ENCODE results near the gene MACROD2.

MACROD2 gene

GRCh38 chr20:15616626-15617025 lies 1621.3 kb downstream of the MACROD2 start:
- no peak for FAIRE-seq

GRCh38 chr20:15618110-15618509 lies 1622.8 kb downstream of the MACROD2 start:
- no peak for FAIRE-seq

GRCh38 chr20:15618912-15619311 lies 1623.6 kb downstream of the MACROD2 start:
- FAIRE-seq = no peak

GRCh38 chr20:15619341-15619740 lies 1624.0 kb downstream of the MACROD2 start:
- no peak for FAIRE-seq

- no peak for FAIRE-seq
Measured at GRCh38 chr20:15619816-15620215, 1624.5 kb downstream of the MACROD2 start.

- FAIRE-seq = no peak
Measured at GRCh38 chr20:15622368-15622767, 1627.1 kb downstream of the MACROD2 start.

- FAIRE-seq = no peak
Measured at GRCh38 chr20:15623215-15623614, 1627.9 kb downstream of the MACROD2 start.

GRCh38 chr20:15625981-15626380 lies 1630.7 kb downstream of the MACROD2 start:
- FAIRE-seq = no peak

GRCh38 chr20:15627089-15627488 lies 1631.8 kb downstream of the MACROD2 start:
- no peak for FAIRE-seq

- no peak for FAIRE-seq
Measured at GRCh38 chr20:15627501-15627903, 1632.2 kb downstream of the MACROD2 start.

- FAIRE-seq = no peak
Measured at GRCh38 chr20:15628851-15629353, 1633.6 kb downstream of the MACROD2 start.

- FAIRE-seq = no peak
Measured at GRCh38 chr20:15630360-15630759, 1635.0 kb downstream of the MACROD2 start.

GRCh38 chr20:15632680-15633079 lies 1637.4 kb downstream of the MACROD2 start:
- no peak for FAIRE-seq

- no peak for FAIRE-seq
Measured at GRCh38 chr20:15634102-15634501, 1638.8 kb downstream of the MACROD2 start.

- FAIRE-seq = no peak
Measured at GRCh38 chr20:15637546-15637945, 1642.2 kb downstream of the MACROD2 start.

- FAIRE-seq = no peak
Measured at GRCh38 chr20:15637950-15638754, 1642.8 kb downstream of the MACROD2 start.

GRCh38 chr20:15638816-15639215 lies 1643.5 kb downstream of the MACROD2 start:
- FAIRE-seq = no peak

GRCh38 chr20:15639839-15640238 lies 1644.5 kb downstream of the MACROD2 start:
- no peak for FAIRE-seq

GRCh38 chr20:15642109-15642508 lies 1646.8 kb downstream of the MACROD2 start:
- FAIRE-seq = no peak

GRCh38 chr20:15642676-15643075 lies 1647.4 kb downstream of the MACROD2 start:
- FAIRE-seq = no peak

GRCh38 chr20:15643713-15644112 lies 1648.4 kb downstream of the MACROD2 start:
- FAIRE-seq = no peak

GRCh38 chr20:15645816-15646215 lies 1650.5 kb downstream of the MACROD2 start:
- no peak for FAIRE-seq

GRCh38 chr20:15653396-15654207 lies 1658.3 kb downstream of the MACROD2 start:
- no peak for FAIRE-seq

- FAIRE-seq = no peak
Measured at GRCh38 chr20:15654208-15654649, 1658.9 kb downstream of the MACROD2 start.

Data from colon (tissue), 2 donors.